NCI-H1417 treated with DMSO at 0.1 percent for 48 hours (cell line): ENCODE results near the gene PRG2.
"Not testable (repeated sequence)": the region's sequence is repeated elsewhere in the genome, so short reads cannot be mapped to it uniquely, and the experiment has no call there.

Source experiments
- DNase-seq: peaks from one replicate; lab custom pipeline; 2025; lab: John Stamatoyannopoulos, UW

PRG2 gene

GRCh38 chr11:57368106-57368844 is 22.2 kb downstream of the PRG2 start:
- DNase-seq: no peak

DNA sequence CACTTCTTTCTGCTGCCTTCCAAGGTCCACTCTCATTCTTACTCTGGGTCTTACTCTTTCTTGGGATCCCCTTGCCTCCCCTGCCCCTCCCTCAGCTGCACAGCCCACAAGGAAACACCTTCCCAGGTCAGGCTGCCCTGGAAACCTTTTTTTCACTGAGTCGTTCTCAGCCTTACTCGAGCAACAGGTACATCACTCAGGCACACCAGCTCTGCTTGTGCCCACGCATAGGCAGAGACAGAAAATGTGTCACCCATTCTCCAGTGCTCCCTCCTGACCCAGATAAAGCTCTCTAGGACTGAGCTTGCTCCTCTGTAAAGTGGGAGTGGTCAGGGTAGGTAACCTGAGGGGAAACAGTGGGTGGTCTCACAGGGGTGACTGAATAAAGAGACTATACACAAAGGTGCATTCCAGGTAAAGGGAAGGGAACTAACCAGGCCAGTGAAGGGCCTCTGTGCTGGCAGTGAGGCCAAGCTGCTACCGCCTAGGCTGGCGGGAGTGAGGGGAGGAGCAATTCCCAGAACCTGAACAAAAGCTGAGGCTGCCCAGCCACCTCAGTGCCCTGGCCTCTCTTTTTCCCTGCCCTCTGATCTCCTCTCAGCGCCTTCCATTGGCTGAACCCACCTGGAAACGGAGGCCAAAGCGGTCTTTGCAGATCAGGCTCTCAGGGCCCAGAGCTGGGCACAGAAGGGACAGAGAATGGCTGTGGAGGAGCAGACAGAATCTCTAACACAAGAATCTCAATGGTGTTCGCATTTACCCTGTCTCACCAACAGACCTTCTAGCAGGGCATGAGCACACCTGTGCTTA is 25.4 kb downstream of the PRG2 start:
- no peak for DNase-seq

DNA sequence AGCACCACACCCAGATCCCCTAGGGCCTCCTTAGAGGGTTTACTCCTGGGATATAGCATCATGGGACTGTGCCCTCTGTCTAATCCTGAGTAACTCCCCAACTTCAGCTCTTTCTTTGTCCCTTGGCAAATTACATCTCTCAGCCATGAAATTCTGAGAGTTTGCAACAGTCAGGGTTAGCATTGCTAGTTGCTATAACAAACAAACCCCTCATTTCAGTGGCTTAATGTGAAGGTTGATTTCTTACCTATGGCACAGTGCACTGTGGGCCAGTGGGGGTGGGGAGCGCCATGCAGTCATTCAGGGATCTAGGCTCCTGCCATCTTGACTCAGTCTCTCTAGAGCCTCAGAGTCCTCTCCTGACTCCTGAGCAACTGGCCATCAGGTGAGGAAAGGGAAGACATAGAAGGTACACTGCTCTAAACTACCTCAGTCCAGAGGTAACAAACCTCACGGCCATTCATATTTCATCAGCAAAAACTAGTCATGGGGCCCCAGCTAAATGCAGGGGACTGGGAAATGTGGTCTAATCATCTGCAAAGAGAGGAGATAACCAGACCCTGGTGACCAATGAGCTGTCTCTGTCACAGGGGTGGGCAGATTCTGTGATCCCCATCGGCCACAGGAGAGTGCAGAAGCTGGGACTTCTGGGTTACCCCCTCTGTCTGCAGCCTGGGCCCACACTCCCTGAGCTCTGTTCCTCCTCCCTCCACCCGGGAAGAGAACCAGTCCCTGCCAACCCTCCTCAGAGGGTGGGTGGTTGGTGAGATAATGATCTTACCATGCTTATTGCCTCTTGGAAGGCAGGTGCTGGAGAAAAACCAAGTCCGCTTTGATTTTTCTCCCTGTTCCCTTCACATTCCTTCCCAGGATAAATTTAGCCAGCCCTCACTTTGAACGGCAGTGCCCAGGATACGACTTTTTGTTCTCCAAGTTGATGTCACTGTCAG is 27.0 kb downstream of the PRG2 start:
- no peak for DNase-seq

- no peak for DNase-seq
Measured at GRCh38 chr11:57361926-57362325, 28.5 kb downstream of the PRG2 start.

DNA sequence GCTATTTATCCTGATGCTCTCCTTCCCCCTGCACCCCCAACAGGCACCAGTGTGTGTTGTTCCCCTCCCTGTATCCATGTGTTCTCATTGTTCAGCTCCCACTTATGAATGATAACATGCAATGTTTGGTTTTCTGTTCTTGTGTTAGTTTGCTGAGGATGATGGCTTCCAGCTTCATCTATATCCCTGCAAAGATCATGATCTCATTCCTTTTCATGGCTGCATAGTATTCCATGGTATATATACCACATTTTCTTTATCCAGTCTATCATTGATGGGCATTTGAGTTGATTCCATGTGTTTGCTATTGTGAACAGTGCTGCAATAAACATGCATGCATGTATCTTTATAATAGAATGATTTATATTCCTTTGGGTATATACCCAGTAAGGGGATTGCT is 29.0 kb downstream of the PRG2 start:
- not testable (repeated sequence) for DNase-seq

DNA sequence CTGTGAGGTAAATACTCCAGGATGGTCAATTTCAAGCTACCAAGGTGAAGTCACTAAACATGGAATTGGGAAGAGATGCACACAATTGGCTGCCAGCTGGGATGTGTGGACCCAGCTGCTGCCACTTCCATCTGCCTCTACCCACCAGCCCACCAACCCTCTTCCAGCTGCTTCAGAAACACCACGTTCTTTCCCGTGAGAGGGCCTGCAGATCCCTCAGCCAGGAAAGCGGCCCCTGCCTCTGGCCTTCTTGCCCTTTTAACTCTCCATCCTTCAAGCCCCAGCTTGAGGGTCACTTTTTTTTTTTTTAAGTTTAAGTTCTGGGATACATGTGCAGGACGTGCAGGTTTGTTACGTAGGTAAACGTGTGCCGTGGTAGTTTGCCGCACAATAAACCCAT is 29.5 kb downstream of the PRG2 start:
- no peak for DNase-seq

- DNase-seq: no peak
Measured at GRCh38 chr11:57359896-57360690, 30.4 kb downstream of the PRG2 start.

GRCh38 chr11:57359396-57359795 is 31.1 kb downstream of the PRG2 start:
- no peak for DNase-seq

DNA sequence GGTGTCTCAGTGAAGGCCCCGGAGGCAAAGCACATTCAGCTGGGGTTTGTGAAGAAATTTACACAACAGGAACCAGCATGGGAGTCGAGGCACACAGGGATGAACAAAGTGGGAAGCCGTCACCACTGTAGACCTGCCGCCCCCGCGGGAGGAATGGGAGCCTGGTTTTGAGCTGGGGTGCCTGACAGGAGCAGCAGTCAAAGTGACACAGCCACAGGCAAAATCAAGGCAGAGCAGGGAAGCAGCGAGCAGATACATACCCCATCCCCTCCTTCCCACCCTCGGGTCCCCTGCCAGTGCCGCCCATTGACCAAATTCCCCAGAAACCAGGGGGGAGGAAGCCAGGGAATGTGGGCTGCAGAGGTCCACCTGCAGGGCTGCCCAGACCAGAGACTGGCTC is 31.5 kb downstream of the PRG2 start:
- no peak for DNase-seq

DNA sequence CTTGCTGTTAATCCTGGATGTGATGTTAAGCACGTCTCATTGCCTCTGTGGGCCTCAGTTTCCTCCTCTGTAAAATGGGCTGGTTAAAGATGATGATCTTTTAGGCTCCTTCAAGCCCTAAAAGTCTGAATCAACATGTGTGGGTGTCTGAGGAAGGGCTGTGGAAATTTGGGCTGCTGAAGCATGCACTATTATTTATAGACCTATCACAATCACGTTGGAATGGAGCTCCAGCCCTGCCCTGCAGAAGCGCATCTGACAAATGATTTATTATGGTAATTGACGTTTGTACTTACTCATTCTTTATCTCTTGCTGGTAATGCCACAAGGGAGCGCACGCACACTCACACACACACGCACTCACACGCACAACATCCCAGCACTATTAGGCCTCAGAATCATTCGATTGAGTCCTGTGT is 31.9 kb downstream of the PRG2 start:
- no peak for DNase-seq

DNA sequence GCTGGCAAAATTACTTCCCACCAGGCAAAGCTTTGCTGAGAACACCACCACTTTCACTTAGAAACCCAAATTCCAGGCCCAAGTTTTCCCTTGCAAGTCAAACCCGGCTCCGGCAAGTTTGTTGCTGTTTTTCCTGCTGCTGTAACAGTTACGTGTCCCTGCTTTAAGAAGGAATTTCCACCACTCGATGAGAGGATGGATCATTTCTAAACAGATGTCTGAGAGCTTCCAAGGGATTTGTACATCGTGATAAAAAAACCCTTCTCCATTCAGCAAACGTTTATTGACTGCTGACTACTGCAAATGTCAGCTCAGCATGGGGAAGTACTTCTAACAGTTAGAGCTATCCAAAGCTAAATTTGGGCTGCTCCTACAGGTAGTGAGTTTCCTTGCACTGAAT is 32.6 kb downstream of the PRG2 start:
- no peak for DNase-seq

DNA sequence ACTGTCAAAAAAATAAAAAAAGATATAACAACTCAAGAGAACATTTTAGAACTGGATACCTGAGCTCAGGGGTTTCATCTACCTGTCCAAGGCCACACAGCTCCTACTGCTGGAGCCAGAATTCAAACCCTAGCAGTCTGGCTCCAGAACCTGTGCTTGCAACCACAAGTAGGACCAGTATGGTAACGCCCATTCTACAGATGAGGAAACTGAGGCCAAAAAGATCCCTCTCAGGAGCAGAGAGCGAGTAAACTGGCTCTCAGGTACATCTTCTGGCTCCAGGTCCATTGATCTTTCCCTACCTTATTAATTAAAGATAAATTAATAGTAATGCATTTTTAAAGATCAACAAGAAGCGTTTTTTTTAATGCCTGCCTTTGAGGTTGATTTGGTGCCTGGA is 33.1 kb downstream of the PRG2 start:
- no peak for DNase-seq

DNA sequence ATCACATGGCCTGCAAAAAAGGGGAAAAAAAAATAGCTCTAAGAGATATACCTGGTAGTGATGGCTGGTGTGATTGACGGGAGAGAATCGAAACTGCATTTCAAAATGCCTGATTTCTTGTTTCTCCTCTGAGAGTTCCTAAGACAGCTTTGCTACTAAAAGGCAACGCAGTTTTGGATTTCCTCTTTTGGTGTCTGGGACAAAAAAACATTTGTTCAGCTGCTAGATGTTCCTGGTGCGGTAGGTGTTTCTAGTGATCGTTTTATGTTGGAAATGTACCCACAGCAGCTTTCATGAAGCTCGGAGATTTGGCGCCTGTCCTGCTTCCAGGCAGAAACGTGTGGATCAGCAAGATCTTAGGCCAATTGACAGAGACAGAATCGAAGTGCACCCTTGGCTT is 34.2 kb downstream of the PRG2 start:
- no peak for DNase-seq

- DNase-seq: no peak
Measured at GRCh38 chr11:57354699-57355098, 35.8 kb downstream of the PRG2 start.

GRCh38 chr11:57353852-57354251 is 36.6 kb downstream of the PRG2 start:
- DNase-seq: no peak

DNA sequence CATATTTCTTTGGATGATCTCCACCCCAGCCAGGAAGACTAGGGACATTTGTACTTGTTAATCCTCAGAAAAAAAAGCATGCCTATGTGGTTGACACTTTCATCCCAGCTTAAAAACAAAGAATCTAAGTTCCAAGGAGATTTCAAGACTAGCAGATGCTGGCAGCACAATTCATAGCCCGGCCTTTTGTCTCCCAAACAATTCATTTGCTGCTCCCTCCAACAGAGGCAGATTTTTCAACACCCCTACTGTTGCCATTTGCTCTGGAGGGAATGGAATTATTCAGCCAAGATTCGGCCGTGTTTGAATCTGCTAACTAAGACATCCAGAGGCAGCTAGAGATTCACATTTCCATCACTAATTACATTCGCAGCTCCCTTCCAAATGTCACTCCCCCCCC is 37.0 kb downstream of the PRG2 start:
- DNase-seq: no peak

DNA sequence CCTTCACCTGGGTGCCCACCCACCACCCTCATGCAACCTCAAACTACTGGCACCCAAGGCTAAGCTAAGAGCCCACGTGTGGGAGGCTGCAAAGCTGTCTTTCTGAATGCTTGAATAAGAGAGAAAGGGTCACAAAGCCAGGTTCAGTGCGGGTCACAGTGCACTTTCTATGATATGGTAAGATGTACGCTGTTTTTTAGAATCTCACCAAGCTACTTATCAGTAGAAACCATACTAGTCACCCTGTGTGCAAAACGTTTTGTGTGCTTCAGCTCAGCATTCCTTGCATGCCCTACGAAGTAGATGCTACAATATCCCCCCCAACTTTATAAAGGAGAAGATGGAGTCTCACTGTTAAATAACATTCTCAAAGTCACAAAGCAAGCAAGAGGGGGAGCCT is 37.4 kb downstream of the PRG2 start:
- no peak for DNase-seq

DNA sequence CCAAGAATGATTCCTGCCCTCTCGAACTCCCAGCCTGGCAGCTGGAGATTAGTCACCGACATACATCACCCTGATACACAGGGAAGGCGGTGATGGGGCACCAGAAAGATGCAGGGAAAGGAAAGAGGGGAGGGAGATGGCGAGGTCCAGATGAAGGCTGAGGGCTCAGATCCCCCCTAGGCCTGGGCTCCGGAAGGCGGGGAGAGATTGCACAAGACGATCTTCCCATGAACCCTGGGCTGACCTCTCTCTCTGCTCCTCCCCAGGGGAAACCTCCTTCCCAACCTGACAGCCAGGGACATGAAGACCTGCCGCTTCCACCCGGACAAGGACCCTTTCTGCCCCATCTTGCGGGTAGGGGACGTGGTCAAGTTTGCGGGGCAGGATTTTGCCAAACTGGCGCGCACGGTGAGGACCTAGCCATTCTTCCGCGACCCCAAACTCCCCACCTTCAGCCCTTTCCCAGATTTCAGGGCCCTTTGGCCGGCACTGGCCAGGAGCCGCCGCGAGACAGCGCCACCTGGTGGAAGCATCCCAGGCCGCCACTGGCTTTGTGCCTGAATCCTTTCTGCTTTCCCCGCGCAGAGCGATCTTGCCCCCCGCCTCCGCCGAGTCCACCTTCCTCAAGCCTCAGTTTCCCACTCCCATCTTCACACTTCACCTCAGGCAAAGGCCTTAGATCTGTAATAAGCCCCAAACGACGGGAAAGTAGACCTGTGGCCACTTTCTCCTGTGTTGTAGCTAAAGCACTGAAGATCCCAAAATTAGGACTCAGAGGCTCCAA is 40.8 kb downstream of the PRG2 start:
- DNase-seq: no peak

- DNase-seq: no peak
Measured at GRCh38 chr11:57348636-57349313, 41.7 kb downstream of the PRG2 start.

DNA sequence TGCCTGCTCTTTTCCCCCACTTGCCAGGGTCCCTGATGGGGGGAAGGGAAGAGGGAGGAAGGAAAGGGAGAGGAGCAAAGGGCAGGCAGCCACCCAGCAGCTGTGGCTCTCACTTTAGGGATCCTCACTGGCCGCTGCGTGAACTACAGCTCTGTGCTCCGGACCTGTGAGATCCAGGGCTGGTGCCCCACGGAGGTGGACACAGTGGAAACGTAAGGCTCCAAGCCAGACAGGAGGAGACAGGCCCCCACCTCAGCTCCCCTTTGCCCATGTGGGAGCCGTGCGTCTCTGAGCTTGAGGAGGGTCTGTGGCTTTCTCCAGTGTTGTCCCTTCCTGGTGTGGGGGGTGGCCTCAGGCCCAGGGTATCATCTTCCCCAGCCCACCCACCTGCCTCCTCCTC is 42.4 kb downstream of the PRG2 start:
- DNase-seq: no peak
